Measurements from ENCODE around the gene PLXND1.

Gene PLXND1

DNA sequence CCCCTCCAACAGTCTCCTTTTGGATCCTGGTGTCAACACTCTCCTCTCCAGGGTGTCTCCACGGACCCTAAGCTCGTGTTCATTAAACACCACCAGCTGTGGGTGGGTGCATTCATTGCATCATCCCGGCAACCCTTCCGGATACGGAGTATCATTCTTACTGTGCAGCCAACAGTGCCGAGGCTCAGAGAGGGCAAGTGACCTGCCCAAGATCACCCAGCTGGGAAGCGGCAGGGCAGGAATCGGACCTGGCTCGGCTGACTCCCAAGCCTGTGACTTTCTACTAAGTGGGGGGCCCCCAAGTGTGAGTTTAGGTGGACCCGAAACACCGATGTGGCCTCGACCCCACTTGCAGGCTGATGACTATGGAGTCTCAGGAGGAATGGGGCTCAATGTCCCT is 43.1 kb downstream of the PLXND1 start:
- no peak for DNase-seq (ENCODE audit: low read depth)

DNA sequence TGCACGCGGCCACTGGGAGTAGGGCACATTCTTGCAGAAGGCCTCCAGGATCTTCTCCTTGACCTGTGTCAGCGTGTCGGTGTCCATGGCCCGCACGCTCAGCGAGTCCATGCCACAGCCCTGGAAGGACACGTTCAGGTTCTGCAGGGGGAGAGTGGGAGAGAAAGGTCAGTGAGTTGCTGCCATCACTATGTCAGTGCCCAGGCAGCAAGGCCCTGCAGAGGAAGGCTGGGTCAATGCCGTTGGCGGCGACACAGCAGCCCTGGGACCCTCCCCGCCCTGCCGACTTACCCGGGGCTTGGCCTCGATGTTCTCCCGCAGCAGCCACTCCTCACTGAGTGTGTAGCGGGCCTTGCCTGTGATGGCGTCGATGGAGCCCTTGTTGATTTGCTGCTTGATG is 43.7 kb downstream of the PLXND1 start:
- no peak for DNase-seq (ENCODE audit: low read depth)

DNA sequence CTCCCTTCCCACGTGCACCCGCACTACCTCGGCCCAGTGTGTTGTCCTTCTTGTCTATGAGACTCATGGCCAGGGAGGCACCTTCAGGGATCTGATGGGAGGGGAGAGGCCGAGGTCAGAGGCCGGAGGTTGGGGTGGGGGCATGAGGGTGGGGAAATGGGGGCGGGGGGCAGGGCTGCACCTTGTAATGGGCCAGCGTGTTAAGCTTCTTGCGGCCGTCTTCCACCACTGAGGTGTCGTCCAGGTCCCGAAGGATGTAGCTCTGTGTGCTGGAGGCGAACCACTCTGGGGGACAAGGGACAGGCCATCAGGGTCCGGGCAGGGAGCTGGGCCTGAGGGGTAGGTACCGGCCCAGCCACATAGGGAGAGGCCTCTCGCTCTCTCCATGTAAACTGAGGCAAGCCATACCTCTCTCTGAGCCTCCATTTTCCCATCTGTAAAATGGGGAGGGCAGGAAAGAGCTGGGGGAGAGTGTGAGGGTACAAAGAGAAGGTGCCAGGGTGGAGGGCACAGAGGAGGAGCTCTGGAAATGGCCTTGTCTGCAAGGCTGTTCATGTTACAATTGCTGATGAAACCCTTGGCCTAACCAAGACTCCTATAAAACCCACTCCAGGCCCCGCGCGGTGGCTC is 44.7 kb downstream of the PLXND1 start:
- no peak for DNase-seq (ENCODE audit: low read depth)

DNA sequence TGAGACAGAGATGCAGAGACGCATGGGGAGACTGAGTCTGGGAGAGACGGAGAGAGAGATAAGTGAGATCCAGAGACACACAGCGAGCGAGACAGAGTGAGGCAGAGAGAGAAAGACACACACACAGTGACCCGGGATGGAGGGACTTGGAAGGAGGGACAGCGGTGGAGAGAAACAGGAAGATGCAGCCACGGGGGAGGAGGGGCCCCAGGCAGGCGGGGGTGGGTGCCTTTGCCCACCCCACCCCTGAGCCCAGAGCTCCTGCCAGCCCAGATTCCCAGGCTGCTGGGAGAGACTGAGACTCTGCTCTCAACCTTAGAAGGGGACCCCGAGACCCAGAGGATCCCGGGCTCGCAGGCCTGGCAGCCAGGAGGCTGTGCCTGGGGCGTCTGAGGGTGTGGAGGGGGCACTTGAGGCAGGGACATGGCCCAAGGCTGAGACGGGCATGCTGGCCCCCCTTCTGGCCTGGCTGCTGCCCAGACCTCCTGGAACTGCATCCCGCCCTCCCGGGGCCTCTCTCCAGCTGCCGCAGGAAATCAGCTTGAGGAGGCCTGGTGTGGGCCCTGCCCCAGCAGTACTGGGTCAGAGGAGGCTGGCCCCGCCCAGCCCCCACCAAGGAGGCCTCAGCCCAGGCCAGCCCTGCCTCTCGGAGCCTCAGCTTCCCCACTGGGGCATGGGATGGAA is 45.4 kb downstream of the PLXND1 start:
- DNase-seq (ENCODE audit: low read depth): no peak

DNA sequence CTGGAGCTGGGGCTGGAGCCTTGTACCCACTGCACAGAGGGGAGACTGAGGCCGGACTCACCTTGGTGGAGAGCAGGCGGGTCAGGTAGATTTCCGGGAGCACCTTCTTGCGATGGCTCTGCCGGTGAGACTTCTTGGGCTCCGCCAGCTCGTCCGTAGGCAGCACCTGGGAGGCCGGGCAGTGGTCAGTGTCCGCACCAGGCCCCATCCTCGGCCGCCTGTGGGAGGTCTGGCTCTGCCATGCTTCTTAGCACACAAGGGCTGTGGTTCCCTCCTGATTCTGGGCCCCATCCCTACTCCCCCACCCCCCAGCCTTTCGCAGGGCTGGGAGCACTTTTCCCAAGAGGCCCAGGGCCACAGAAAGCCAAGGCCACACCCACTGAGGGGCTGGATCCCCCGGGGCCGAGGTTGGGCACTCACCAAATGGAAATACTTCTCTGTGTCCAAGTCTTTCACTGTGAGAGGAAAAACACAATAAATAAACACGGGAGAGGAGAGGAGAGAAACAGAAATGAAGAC is 46.1 kb downstream of the PLXND1 start:
- no peak for DNase-seq (ENCODE audit: low read depth)

DNA sequence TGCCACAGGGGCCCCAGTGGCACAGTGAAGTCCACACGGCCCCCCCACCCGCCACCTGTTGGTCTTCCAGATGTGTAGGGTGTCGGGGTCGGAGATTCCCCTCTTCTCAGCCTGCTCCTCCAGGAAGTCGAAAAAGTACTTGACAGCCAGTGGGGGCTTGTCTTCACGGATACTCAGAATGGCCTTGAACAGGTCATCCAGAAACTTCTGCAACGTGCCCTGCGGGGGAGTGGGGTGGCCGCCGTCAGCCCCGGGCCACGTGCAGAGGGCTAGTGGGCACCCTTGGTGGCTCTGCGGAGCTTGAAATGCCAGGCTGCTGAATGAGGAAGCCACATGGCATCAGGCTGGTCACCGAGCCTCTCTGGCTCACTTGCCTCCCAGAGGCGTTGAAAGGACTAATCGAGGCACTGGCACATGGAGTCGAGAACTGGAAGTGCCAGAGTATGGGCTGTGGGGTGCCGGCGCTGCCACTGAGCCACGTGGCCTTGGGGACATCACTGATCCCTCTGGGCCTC is 46.9 kb downstream of the PLXND1 start:
- no peak for DNase-seq (ENCODE audit: low read depth)

DNA sequence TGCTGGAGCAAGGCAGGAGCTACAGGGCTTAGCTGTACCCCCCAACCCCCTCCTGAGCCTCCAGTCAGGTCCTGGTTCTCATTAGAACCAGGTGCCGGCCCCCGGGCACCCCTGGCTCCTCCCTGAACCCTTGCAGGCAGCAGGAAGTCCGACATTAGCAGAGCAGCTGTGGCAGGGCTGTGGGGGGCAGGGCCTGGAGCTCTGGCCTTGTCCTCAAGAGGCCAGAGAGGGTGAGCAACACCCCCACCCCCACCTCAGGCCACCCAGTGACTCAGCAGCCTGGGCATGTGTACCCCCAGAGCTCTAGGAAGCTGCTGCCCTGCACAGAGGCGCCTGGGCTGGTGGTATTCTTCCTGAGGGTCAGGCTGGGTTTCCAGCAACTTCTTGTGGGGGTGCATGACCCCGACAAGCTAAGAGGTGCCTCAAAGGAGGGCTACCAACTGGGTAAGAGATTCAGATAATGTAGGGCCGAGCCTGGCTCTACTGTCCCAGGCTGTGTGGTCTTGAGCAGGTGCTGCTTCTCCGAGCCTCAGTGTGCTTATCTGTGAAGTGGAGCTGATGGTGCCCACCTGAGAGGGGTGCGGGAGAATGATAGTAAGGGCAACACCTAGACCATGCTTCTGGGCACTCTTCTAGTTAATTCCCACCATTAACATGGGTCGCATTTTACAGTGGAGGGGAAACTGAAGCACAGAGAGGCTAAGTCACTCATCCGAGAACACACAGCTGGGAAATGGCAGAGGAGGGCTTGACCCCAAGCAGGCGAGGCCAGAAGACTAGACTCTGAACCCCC is 47.5 kb downstream of the PLXND1 start:
- DNase-seq (ENCODE audit: low read depth): no peak

DNA sequence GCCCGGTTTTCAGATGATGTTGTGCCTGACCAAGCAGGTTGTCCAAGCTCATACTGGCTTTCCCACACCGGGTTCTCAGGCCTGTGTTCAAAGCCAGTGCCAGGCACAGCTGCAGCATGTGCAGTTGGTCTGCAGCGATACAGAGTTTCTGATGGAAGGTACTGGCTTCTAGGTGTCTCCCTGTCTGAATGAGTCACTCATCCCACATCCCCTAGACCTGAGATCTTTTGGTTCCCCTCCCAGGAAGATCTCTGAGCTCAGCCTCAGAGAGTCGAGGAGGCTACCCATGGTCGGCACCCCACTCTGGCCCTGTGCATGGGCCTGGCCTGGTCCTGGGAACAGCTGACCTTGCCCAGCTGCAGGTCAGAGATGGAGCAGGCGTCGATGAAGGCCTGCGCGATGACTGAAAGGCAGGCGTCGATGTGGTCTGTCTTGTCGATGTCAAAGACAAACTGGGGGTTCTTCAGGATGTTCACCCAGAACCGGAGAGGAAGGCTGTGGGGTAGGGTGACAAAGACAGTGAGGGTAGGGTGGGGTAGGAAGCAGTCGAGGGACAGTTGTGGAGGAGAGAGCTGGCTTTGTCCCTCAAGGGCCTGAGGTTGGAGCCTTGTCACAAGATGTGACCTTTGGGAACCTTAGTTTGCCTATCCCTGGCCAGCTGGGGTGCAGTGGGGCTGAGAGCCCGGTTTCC is 48.2 kb downstream of the PLXND1 start:
- DNase-seq (ENCODE audit: low read depth): no peak

DNA sequence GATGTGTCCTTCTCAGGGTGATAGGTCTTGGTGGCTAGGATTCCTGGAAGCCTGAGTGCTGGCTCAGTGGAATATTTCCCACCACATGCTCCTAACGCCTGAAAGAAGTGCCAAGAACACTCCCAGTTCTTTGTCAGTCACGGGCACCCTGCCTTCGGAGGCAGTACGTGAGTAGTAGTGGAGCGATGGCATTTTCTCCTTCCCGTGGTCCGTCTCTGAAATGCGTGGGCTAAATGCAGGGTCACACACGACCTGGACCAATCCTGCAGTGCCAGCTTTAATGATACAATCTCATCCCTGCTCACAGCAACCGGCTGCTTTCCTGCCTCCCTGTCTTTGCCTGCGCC is 49.0 kb downstream of the PLXND1 start:
- DNase-seq (ENCODE audit: low read depth): no peak

DNA sequence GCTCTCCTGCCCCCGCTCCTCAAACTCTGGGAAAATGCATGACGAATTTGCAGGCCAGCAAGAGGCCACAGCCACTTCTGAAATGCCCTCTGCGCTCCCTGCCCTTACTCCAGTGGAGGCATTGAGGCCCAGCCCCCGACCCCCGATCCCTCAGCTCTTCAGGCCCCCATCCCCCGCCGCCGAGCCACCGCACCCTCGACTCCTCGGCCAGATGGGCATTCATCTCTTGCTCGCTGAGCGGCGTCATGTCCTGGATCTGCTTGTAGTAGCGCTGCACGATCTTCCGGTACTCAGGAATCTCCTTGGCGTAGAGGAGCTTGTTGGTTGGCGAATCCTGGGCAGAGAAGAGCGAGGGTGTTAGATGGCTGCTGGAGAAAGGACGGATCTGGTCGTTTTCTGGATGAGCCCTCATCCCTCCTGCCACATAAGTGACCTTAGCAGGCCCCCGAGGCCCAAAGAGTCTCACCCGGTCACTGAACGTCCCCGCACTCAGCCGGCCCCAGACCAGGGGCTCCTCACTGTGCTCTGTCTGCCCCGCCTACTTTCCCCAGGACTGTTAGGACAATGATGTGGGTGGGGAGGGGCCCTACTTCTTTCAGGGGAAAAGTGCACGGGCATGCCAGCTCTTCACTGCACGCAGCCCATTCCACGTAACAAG is 49.5 kb downstream of the PLXND1 start:
- DNase-seq (ENCODE audit: low read depth): no peak

DNA sequence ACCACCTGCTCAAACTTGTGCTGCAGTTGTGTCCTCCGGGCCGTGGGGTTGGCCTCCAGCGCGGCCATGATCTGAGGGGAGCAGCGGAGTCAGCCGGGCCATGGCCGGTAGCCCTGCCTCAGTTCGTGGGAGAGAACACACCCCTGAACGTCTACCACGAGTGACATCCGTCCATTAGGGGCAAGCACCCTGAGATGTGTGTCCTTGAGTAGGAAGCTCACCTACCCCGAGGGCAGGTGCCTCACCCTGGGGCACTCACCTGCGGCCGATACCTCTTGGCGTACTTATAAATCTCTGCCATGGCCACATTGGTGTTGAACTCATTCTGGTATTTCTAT is 50.1 kb downstream of the PLXND1 start:
- no peak for DNase-seq (ENCODE audit: low read depth)

DNA sequence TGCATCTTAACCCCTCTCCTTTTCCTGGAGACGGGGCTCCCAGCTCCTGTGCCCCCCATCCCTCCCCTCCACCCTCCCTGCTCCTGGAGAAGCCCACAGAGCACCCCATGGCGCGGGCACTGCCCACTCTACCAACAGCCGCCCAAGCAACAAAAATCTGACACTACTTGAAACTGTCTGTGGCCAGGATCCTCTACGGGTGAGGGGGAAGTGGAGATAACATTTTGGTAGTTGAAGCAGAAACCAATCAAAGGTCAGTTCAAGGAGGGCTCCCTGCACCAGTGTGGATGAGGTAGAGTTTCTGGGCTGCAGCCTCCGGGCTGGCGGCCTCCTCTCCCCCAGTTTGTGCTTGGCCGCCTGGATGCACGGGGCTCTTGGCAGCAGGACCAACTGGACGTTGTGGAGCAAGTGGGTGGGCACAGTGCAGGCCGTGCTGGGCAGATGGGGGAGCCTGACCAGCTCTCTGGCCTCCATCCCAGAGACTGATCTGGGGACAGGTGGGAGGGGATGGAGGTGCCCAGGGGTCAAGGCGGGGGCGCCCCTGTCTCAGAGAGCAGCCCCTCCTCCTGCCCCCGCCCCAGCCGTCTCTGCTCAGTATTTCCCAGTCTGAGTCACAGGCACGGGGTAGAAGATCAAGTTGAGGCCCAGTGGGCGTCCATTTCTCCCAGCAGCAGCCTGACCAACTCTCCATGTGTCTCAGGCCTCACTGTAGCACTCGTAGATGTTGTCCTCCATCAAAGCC is 50.7 kb downstream of the PLXND1 start:
- DNase-seq (ENCODE audit: low read depth): no peak

DNA sequence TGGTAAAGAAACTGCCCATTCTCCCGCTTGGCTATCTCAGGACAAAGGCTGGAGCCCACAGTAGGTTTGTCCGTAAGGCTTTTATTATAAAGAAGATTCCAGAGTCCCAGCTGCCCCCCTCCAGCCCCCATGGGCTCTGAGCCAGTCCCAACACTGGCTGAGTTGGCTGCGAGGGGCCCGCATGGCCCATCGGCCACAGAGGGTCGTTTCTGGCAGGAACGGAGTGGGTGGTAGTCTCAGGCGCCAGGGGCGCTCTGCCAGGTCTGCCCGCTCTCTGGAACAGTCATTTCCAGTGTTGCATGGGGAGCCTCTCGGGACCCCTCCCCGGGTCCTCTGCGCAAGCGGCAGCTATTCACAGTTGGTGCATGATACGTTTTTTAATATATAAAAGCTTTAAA is 51.3 kb downstream of the PLXND1 start:
- no peak for DNase-seq (ENCODE audit: low read depth)

DNA sequence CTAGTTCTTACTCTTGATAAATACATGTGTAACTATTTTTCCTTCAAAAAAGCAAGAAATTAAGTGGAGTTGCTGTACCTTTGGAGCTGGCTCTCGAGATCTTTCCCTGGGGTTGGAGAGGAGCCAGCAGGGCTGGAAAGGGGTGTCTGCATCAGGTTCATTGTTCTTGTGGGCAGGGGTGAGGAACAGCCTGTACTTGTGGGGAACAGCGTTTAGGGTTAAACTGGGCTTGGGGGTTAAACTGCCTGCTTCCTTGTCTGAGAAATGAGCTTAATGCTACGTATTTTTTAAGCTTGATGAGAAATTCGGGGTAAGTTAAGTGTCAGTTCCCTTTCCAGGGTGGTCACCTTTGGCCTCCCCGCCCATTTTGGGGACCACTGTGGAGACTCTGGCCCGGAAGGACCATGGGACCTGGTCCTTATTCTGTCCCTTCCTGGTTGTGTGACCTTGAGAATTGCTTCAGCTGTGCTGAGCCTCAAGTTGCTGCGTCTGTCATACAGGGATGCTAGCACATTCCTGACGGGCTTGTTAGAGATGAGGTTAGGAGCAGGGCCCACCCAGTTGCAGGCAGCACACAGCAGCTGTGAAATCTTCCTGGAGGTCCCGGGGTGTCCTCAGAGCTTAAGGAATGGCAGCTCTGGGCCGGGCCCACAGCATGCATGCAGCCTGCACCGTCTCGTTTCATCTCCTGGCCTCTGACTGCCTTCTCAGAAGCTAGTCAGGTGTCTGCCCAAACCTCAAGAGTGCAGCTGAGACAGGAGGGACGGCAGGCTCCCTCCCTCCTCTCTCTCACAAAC is 51.9 kb downstream of the PLXND1 start:
- no peak for DNase-seq (ENCODE audit: low read depth)

DNA sequence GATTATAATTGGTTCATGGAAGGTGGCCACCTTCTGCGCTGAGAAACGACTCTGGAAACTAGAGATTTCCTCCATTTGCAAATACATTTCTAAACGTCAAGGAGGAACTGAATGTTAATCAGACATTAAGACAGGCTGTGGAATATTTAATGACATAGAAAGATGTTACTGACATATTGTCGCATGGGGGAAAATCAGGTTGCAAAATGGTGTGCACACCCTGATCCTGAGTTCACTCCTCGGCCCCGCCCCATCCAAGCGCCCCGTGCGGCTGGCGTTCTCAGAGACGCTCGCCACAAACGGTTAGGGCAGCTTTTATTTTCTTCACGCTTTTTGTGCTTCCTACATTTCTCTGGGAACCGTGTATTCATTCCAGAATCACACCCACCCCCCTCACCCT is 52.8 kb downstream of the PLXND1 start:
- DNase-seq (ENCODE audit: low read depth): no peak

DNA sequence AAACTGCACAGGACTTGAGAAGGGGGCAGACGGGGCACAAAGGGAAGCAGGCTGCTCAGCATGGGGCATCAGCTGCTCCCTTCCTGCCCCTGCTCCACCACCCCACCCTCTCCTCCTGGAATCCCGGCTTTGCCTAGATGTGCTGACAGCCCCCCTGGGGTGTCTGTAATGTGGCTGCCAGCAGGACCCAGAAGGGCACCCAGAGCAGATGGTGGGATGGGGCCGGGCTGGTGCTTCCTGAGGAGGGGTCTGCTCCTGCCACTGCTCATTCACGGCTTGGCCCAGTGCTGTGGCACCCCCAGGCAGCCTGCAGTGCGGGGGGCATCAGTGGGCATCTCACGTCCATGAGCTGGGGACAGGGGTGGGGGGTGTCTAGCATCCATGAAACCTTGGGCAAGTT is 53.3 kb downstream of the PLXND1 start:
- DNase-seq (ENCODE audit: low read depth): no peak

DNA sequence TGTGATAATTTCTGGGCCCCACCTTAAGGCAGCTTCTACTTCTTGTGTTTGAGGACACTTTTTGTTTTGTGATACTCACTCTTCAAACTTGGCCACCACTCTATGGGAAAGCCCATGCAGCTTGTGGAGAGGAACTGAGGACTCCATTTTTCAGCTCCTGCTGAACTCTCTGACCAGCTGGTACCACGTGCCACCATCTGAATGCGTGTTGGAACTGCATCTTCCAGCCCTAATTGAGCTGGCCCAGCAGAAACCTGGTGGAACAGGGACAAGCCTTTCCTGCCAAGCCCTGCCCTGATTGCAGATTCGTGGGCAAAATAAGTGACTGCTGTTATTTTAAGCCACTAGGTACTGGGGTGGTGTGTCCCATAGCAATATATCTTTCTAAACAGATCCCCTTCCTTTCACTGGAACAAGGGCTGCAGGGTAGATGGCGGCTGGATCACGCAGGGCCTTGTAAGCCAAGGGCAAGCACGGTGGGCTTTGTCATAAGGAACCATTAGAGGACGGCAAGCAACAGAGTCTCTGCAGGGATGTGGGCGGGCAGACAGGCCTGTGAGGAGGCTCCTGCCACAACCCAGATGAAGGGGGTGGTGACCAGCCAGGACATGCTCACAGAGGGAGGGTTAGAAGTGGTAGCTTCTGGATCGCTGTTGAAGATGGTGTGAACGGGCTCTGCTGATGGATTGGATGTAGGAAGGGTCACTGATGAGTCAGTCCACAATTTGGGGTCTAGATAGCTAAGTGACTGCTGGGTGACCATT is 54.0 kb downstream of the PLXND1 start:
- no peak for DNase-seq (ENCODE audit: low read depth)

DNA sequence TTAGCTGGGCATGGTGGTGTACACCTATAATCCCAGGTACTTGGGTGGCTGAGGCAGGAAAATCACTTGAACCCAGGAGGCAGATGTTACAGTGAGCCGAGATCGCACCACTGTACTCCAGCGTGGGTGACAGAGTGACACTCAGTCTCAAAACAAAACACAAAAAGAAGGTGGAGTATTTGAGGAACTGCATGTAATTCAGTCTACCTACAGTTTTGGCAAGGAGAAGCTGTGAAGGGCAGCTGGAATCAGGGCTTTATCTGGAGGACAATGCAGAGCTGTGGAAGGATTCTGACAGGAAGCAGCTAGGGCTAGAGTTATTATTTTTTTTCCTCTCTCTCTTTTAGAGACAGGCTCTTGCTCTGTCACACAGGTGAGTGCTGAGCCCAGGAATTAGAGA is 56.7 kb downstream of the PLXND1 start:
- DNase-seq (ENCODE audit: low read depth): no peak

DNA sequence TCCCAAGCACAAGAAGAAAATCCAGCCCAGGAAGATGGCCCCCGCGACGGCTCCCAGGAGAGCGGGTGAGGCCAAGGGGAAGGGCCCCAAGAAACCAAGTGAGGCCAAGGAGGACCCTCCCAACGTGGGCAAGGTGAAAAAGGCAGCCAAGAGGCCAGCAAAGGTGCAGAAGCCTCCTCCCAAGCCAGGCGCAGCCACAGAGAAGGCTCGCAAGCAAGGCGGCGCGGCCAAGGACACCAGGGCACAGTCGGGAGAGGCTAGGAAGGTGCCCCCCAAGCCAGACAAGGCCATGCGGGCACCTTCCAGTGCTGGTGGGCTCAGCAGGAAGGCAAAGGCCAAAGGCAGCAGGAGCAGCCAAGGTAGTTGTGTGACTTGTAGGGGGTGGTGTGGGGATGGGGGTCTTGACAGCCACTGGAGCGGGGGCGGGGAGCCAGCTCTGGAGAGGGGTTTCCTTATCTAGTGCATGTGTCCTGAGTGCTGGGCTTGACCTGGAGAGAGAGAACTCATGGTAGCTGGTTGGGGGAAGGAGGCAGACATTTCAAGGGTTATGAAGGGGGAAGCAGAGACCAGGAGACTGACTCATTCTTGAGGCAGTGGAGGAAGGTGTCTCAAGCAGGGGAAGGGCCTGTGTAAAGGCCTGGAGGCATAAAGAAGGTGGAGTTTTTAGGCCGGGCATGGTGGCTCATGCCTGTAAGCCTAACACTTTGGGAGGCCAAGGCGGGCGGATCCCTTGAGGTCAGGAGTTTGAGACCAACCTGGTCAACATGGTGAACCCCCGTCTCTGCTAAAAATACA is 57.3 kb downstream of the PLXND1 start:
- no peak for DNase-seq (ENCODE audit: low read depth)
